Measurements from ENCODE around the gene TENT4A.

TENT4A gene

DNA sequence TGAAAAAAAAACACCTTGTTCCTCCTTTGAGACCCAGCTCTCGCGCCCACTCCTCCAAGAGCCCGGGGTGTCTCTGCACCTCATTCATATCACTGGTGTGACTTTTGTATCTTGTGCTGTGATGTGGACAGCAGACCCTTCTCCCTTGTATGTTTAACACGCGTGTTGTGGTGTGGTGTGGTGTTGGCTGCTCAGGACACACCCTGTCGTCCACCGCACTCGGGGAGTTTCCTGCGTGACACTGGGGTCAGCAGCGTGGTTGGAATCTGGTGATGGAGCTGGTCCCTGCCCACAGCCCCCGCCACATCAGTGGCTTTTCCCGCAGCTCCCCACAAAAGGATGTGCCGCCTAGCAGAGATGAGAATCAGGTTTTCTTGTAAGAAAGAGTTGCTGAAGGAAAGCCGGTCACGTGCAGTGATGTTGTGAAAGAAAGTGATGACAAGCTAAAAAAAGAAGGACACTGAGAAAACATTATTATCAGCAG is 61.5 kb downstream of the TENT4A start:
- H3K4me3 ChIP-seq = no peak overlapping the region
- no peaks in the 10 kb centered on the region for H3K27me3 ChIP-seq
- H3K9me3 ChIP-seq = no peaks in the 10 kb centered on the region
- H3K4me1 ChIP-seq = peaks cover 0 to 14% (median 9%) of the 10 kb centered on the region in 4 donors
- no peaks in the 10 kb centered on the region for H3K36me3 ChIP-seq
- DNase-seq = no peak
- intact Hi-C loops (cut with DNase I; ENCODE audit: low total_unique reads) = no loop called here
- TF ChIP-seq, protein P1, sequence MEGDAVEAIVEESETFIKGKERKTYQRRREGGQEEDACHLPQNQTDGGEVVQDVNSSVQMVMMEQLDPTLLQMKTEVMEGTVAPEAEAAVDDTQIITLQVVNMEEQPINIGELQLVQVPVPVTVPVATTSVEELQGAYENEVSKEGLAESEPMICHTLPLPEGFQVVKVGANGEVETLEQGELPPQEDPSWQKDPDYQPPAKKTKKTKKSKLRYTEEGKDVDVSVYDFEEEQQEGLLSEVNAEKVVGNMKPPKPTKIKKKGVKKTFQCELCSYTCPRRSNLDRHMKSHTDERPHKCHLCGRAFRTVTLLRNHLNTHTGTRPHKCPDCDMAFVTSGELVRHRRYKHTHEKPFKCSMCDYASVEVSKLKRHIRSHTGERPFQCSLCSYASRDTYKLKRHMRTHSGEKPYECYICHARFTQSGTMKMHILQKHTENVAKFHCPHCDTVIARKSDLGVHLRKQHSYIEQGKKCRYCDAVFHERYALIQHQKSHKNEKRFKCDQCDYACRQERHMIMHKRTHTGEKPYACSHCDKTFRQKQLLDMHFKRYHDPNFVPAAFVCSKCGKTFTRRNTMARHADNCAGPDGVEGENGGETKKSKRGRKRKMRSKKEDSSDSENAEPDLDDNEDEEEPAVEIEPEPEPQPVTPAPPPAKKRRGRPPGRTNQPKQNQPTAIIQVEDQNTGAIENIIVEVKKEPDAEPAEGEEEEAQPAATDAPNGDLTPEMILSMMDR (IDR thresholded peaks at IDR 0.05) = no peak
- H3K27ac ChIP-seq = no peak overlapping the region

DNA sequence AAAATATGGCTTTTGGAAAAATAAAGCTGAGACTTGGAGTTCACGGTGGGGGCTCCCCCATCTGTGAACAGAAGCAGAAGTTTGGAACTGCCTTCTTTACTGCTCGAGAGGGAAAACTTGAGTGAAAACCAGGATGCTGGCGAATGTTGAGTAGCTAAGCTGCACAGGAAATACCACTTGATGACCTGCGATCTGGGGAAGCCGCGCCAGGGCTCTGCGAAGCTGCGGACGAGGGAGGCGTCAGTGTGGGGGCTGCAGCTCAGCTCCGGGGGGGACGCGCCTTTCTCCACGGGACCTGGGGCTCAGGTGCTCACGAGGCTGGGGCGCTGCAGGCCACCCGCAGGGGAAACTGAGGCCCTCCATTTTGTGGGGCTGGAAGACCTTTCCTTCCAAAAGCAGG is 62.3 kb downstream of the TENT4A start:
- Histone ChIP-seq H3K36me3 (no peaks in the 10 kb centered on the region), H3K27me3 (no peaks in the 10 kb centered on the region), H3K4me3 (no peak overlapping the region), H3K4me1 (peaks cover 0 to 14% (median 9%) of the 10 kb centered on the region in 4 donors), H3K9me3 (no peaks in the 10 kb centered on the region), H3K27ac (no peak overlapping the region)
- DNase-seq = no peak
- TF ChIP-seq, protein P1 (IDR thresholded peaks at IDR 0.05) = no peak
- intact Hi-C loops (cut with DNase I; ENCODE audit: low total_unique reads) = no loop called here

DNA sequence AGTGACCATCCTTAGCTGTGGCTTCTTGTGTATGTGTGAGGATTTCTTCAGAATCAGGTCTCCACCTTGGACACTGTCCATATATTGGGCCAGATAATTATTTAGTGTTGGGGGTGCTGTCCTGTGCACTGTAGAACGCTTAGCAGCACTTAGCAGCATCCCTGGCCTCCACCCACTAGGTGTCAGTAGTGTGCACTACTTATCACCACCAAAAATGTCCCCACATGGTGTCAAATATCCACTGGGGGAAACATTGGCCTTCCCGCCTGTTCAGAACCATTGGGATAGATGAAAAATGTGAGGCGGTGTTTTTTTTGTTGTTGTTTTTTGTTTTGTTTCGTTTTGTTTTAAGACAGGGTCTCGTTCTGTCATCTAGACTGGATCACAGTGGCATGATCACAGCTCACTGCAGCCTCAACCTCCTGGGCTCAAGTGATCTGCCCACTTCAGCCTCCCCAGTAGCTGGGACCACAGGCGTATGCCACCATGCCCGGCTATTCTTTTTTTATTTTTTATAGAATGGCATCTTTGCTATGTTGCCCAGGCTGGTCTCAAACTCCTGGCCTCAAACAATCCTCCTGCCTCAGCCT is 67.7 kb downstream of the TENT4A start:
- H3K4me3 ChIP-seq = no peak overlapping the region
- H3K36me3 ChIP-seq = no peaks in the 10 kb centered on the region
- TF ChIP-seq, protein P1 (IDR thresholded peaks at IDR 0.05) = no peak
- H3K9me3 ChIP-seq = no peaks in the 10 kb centered on the region
- H3K27me3 ChIP-seq = no peaks in the 10 kb centered on the region
- no peak for DNase-seq
- intact Hi-C loops (cut with DNase I; ENCODE audit: low total_unique reads) = no loop called here
- H3K27ac ChIP-seq = no peak overlapping the region
- H3K4me1 ChIP-seq = no peaks in the 10 kb centered on the region

DNA sequence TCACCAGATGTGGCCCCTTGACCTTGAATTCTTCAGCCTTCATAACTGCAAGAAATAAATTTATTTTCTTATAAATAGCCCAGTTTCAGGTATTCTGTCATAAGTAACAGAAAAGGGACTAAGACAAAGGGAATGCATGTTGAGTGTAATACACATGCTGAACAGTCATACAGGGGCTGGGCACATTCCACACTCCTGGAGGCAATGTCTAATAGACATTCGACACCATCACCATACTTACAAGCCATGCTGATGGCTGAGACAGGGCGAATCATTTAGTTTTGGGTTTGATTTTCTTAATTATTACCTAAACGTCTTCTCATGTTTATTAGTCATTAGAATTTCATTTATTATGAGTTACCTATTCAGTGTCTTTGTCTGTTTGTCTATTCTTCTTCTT is 68.5 kb downstream of the TENT4A start:
- TF ChIP-seq, protein P1 (IDR thresholded peaks at IDR 0.05) = no peak
- Histone ChIP-seq H3K4me3 (no peak overlapping the region), H3K36me3 (no peaks in the 10 kb centered on the region), H3K27me3 (no peaks in the 10 kb centered on the region), H3K27ac (no peak overlapping the region), H3K4me1 (no peaks in the 10 kb centered on the region), H3K9me3 (no peaks in the 10 kb centered on the region)
- DNase-seq = no peak
- intact Hi-C loops (cut with DNase I; ENCODE audit: low total_unique reads) = no loop called here

DNA sequence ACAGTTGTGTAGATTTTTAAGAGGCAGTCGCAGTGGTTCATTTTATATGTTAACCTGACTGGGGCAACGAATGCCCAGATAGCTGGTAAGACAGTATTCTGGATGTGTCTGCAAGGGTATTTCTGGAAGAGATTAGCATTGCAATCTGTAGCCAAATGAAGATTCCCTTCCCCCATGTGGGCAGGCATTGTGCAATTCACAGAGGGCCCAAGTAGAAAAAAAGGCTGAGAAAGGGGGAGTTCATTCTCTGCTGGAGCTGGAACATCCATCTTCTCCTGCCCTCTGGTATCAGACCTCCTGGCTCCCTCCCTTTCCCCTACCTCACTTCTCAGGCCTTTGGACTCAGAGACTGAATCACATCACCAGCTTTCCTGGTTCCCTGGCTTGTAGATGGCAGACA is 70.6 kb downstream of the TENT4A start:
- no peak overlapping the region for H3K27ac ChIP-seq
- TF ChIP-seq, protein P1 (IDR thresholded peaks at IDR 0.05) = no peak
- intact Hi-C loops (cut with DNase I; ENCODE audit: low total_unique reads) = no loop called here

DNA sequence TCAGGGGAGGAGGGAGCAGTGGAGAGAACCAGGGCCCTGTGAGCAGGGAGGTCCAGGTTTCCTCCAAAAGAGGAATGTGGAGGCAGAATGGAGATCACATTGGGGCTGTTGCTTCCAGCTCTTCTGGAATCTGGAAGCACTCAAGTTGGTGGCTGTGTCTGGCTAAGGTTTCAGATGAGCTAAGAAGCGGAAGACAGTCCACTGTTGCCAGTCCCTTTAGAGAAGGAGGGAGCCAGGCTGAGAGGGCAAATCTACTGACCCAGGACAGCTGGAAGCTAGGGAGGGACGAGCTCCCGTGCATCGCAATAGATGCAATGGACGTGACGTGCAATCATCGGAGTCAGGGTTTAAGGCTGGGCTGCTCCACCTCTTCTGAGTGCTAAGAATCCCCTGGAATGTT is 71.2 kb downstream of the TENT4A start:
- Histone ChIP-seq H3K4me3 (no peak overlapping the region), H3K9me3 (no peaks in the 10 kb centered on the region), H3K27ac (no peak overlapping the region), H3K4me1 (no peaks in the 10 kb centered on the region), H3K36me3 (no peaks in the 10 kb centered on the region), H3K27me3 (no peaks in the 10 kb centered on the region)
- intact Hi-C loops (cut with DNase I; ENCODE audit: low total_unique reads) = no loop called here
- TF ChIP-seq, protein P1 (IDR thresholded peaks at IDR 0.05) = no peak
- no peak for DNase-seq

More for the DNA sequence above, 70.6 kb downstream of the TENT4A start:
- Histone ChIP-seq H3K27me3 (no peaks in the 10 kb centered on the region), H3K4me1 (no peaks in the 10 kb centered on the region), H3K9me3 (no peaks in the 10 kb centered on the region), H3K4me3 (no peak overlapping the region), H3K36me3 (no peaks in the 10 kb centered on the region)
- DNase-seq = no peak
